ENCODE measurements around the gene KDM6A.
"Not testable (repeated sequence)": the region's sequence is repeated elsewhere in the genome, so short reads cannot be mapped to it uniquely, and the experiment has no call there.

KDM6A gene

DNA sequence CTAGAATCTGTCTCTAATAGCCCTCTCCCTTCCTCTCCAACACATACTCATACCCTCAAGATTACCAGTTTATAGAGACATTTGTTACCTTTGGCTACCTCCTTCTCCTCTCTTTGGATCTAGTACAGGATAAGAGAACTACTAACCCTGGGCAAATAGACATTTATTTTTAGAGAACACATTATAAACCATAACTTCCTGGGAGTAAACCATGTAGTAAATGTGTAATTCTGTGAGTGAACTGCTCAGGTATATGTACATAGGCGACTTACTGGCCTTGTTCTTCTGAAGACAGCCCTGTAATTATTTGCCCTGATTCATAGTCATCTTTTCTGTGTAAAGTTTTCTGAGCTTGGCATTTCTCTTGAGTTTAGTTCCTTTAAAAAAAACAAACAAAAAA is 94.2 kb downstream of the KDM6A start:
- no peak for DNase-seq

GRCh38 chrX:44970709-44971108 is 97.7 kb downstream of the KDM6A start:
- no peak for DNase-seq

- no peak for DNase-seq
Observed at GRCh38 chrX:44971674-44972073, 98.7 kb downstream of the KDM6A start.

DNA sequence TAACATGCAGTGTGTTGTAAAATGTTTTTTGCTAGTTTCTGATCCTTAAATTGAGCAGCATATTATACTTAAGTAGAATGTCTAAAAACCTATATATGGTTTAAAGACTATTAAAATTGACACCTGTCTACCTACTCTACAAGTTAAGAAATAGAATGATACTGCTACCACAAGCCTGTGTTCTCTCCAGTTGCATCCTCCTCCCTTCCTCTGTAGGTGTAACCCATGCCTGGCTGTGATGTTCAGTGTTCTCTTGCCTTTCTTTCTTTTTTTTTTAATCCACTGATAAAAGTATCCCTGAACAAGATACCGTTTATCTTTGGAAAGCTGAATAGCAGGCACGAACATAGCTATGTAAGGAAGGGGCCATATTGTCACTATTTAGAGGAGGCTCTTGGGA is 99.1 kb downstream of the KDM6A start:
- DNase-seq: no peak

DNA sequence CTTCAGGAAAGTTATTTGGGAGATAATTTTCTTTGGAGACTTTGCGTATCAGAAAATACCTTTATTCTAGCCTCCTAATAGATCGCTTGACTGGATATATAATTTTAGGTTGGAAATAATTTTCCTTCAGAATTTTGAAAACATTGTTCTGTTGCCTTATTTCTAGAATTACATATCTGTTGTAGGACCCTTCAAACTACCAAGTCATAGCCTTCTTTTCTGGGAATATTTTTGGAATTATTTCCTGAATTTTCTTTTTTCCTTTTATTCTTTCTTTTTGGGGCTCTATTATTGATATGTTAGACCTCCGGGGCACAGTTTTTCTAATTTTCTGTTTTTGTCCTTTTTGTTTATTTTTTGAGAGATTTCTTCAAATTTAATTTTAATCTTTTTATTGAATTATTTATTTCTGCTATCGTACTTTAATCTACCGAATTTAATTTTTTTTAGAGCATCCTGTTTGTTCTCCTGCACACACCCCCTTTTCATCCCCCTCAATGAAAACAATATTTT is 100.5 kb downstream of the KDM6A start:
- DNase-seq: no peak

DNA sequence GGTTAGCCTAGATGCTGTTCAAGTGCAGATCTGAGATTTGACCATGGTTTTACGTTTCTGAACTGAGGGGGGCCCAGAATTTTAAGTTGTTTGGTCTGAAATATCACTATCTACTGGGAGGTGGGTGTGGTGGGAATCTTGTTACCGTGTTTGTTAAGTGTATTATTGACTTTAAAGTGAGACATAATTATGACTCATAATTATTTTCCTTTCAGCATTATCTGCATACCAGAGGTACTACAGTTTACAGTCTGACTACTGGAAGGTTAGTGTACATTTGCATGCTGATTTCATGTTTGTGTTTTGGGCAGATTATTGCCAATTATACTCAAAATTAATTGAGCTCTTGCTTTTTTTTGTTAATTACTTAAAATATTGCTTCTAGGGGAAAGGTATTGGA is 101.5 kb downstream of the KDM6A start:
- no peak for DNase-seq

DNA sequence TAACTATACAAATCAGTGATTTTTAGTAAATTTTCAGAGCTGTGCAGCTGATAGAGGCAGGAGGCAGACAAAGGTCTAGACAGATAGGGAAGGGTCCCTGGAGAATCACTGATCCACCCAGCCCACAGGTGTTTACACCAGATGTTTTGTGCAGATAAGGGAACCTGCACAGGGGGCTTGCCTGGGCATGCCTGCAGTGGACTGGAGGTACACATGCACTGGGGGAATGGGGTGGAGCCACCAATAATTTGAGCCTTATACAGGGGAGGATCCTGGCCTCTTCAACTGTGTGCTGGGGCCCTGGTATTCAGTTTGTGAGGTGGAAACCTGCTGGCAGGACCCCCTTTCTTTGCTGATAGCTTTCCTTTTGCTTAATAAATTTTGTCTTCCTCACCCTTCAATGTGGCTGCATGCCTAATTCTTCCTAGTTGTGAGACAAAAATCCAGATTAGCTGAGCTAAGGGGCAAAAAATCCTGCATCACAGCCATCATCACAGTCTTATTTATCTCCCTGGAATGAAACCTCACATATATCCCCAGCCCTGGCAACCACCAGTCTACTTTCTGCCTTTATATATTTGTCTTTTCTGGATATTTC is 102.8 kb downstream of the KDM6A start:
- no peak for DNase-seq

DNA sequence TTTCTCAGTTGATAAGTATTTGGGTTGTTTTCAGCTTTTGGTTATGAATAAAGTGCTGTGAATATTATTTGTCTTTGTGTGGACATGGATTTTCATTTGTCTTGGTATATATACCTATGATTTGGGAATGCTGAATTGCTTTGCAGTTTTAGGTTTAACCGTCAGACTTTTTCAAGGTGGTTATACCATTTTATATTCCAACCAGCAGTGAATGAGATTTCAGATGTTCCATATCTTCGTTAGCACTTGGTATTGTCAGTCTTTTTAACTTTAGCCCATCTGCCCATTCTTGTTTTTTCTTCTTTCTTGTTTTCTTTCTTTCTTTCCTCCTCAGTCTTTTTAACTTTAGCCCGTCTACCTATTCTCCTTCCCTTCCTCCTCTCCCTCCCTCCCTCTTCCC is 106.0 kb downstream of the KDM6A start:
- DNase-seq: no peak

DNA sequence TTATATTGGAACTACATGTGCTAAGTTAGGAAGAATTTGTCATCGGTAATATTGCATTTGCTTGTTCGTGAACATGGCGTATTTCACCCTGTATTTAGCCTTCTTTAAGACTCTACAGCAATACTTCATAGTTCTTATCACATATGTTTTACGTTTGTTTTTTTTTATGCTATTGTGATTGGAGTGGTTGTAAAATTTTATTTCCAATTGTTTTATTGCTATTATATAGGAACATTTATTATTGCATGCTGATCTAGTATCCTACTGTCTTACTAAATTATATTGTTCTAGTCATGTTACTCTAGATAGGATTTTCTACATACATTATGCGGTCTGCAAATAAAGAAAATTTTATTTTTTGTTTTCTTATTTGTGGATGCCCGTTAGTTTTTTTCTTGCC is 107.4 kb downstream of the KDM6A start:
- no peak for DNase-seq

GRCh38 chrX:44980883-44981282 is 107.9 kb downstream of the KDM6A start:
- DNase-seq: no peak

DNA sequence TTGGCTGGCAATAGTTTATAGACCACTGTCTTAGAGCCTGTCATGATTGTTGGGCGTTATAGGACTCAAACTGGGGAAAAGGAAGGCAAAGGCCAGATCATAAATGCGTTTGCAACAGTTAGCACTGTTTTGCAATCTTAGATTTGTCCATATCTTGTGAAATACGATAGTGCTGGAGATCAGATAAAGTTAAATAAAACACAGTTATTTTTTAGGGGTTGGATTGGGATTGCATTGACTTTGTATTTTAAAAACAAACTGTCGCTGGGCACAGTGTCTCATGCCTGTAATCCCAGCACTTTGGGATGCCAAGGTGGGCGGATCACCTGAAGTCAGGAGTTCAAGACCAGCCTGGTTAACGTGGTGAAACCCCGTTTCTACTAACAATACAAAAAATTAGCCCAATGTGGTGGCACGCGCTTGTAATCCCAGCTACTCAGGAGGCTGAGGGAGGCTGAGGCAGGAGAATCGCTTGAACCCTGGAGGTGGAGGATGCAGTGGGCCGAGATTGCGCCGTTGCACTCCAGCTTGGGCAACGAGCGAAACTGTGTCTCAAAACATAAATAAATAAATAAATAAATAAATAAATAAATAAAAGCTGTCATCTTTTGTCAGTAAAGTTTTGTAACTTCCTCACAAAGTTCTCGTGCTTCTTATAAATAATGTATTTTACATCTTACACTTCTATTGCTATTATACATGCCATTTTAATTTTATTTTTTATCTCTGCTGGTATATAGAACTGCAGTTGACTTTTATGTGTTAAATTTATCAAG is 117.2 kb downstream of the KDM6A start:
- DNase-seq: no peak

DNA sequence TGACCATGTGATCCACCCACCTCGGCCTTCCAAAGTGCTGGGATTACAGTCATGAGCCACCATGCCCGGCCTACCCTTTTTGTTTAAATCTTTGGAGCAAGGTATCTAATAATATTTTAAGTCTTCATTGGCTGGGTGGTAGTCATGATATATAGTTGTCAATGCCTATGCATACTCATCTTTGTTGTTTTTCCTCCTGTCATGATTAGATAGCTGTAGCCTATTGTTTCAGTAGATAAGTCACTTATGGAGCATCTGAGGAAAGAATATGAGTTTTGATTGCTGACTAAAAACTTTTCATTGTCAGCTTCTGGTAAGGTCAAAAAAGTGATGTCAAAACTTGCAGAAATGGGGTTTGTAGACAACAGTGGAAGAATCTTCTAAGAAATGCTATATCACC is 119.8 kb downstream of the KDM6A start:
- no peak for DNase-seq

- DNase-seq: no peak
Observed at GRCh38 chrX:44996277-44996676, 123.3 kb downstream of the KDM6A start.

DNA sequence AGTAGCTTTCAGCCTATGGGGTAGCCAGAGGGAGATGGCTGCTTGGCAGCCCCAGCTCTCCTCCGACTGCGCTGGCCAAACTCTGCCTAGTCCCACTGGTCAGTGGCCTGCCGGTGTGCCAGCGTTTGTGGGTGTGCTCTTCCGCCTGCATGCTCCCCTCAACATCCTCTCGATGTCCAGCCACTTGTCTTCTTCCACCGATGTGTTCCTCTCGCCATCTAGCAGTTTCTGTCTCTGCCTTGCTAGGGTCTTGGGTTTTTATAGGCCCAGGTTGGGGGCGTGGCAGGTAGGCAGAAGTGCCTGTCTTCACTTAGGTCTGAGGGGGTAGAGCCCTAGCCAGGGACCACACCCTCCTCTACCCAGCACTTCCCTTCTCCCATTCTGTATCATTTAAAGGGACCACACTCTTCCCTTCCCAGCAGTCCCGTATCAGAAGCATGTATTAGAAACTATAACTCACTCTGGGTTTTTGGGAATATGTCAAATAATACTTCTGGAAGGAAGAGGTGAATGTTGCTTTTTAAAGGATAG is 124.4 kb downstream of the KDM6A start:
- DNase-seq: no peak

- DNase-seq: no peak
Observed at GRCh38 chrX:44997888-44998287, 124.9 kb downstream of the KDM6A start.

DNA sequence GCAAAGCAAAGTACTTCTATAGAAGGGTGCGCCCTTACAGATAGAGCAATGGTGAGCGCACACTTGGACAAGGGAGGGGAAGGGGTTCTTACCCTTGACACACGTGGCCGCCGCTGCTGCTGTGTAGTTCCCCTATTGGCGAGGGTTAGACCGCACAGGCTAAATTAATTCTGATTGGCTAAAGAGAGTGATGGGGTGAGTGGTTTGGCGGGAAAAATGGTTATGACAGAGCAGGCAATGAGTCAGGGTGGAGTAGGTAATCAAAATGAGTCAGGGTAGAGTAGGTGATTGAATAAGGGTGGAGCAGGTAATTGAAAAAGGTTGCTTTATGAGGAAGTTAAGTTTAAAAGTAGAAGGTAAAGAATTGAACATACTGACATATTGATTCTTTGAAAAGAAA is 126.2 kb downstream of the KDM6A start:
- DNase-seq: not testable (repeated sequence)

DNA sequence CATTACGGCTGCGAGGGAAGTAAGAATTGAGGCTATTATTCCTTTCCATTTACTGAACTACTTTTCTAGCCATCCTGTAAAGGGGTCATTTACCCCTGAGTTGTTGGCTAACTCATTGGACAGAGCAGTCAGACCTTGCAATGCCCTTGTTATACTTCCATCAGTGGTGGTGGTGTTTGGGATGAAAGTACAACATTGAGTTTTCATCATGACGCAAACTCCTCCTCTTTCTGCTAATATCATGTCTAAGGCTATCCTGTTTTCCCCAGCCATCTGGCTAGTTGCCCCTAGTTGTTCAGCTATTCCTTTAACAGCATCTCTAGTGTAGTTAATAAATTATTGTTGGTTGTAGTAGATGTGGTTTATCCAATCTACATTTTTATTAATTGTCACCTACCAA is 126.9 kb downstream of the KDM6A start:
- not testable (repeated sequence) for DNase-seq

DNA sequence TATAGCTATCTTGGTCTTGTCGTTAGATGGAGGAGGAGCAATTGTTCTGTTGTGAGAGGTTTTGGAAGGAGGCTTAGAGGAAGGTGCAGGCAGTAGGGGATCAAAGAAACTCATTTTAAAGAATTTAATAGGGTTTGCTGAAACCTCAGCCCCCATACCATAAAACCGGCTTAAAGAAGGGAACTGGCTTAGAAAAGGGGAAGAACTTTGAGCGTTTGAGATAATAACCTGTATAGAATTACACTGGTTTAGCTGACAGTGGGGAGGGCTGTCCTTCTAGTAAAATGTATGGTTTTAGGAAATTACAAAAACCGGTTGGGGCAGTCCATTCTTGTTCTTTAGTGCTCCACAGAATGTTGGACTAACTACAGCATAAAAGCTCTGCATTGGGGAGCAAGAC is 128.1 kb downstream of the KDM6A start:
- no peak for DNase-seq

GRCh38 chrX:45003085-45003484 is 130.1 kb downstream of the KDM6A start:
- DNase-seq: no peak

DNA sequence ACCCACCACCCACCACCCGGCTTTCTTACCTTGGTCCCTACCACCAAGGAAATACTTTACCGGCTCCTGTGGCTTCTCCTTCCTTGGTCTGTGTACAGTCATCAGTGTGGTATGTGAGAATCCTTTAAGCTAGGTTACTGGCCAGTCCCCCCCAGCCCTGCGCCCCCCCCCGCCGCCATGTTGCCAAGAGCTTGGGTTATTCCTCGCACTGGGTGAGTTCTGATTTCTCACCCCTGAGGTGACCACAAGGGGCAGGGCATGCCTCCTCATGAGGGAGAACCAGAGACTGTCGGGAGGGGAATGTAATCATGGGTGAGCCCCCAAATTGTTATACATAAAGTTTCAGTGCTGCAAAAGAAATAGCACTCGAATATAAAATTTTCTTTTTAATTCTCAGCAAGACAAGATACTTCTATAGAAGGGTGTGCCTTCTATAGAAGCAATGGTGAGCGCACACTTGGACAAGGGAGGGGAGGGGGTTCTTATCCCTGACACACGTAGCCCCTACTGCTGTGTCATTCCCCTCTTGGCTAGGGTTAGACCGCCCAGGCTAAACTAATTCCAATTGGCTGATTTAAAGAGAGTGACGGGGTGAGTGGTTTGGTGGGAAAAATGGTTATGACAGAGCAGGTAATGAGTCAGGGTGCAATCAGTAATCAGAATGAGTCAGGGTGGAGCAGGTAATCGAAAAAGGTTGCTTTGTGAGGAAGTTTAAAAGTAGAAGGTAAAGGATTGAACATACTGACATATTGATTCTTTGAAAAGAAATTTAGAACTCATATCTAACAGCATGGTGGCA is 133.2 kb downstream of the KDM6A start:
- DNase-seq: no peak

- no peak for DNase-seq
Observed at GRCh38 chrX:45007598-45007997, 134.6 kb downstream of the KDM6A start.

DNA sequence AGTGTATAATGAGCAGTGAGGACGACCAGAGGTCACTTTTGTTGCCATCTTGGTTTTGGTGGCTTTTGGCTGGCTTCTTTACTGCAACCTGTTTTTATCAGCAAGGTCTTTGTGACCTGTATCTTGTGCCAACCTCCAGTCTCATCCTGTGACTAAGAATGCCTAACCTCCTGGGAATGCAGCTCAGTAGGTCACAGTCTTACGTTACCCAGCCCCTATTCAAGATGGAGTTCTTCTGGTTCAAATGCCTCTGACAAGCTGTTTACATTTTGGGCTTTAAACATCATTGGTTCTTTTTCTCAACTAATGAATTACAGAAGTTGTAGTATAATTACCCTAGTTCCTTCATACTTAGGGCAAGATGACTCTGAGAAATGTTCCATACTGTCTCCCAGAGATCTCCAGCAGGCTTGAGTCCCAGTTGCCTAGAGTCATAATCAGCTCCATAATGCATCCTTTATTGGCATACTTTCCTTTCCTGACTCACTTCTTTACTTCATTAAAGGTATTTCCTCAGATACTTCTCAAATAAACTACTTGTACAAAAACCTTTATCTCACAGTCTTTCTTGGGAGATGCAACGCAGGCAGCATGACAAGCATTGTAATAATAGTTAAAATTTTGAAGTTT is 136.5 kb downstream of the KDM6A start:
- DNase-seq: no peak

- no peak for DNase-seq
Observed at GRCh38 chrX:45011131-45011530, 138.1 kb downstream of the KDM6A start.

Data from NCI-H446 treated with DMSO at 0.1 percent for 48 hours (cell line).